Camera-type eye (tissue), 1 donor: ENCODE data around the gene USP9Y. TPM values are rescaled to one million over a fixed set of nuclear protein-coding genes. Genes with fewer than 3 reads are reported as not detected.

Source experiments
- total RNA-seq: library from RNA; depleted of rRNA; stranded (reverse); fragments of >200 nt; gene quantifications from one replicate; pipeline ENCODE4 v1.2.3, GENCODE V29; 2014

Gene USP9Y
- not detected for total RNA-seq

GRCh38 chrY:12701181-12701695 lies at the start of gene USP9Y:
USP9Y (plus strand) TSS chrY:12701231; CDS start chrY:12709448, 8,217 bp downstream.

GRCh38 chrY:12904618-12905516 lies 203.8 kb downstream of the USP9Y start, which contains the start of gene DDX3Y:
DDX3Y (plus strand) TSS chrY:12904868; CDS start chrY:12904937, 69 bp downstream.

Other genes with a start within 250 kb of the USP9Y start
- gene DDX3Y, start 203.6 kb downstream of the USP9Y start, total RNA-seq, result not detected